Osteoblast (primary cell): ENCODE results near the gene KREMEN1. TPM values are rescaled to one million over a fixed set of nuclear protein-coding genes. Genes with fewer than 3 reads are reported as not detected.

Experiments
- DNase-seq: peaks from one replicate; pipeline ENCODE4 v3.0.0; 2011; ENCODE audit warnings: low spot score, mixed read lengths; ENCODE audit not compliant: insufficient read length; ENCODE audit errors: missing footprints
- H2AFZ ChIP-seq: 2 replicates; pipeline ENCODE4 v1.6.0; 2011; ENCODE audit warnings: mild to moderate bottlenecking, low read length
- H3K27ac ChIP-seq: 2 replicates; pipeline ENCODE4 v1.5.1; 2011; ENCODE audit warnings: mild to moderate bottlenecking, low read depth, low read length, moderate library complexity
- H3K27me3 ChIP-seq: 2 replicates; pipeline ENCODE4 v1.6.0; 2012; ENCODE audit warnings: mild to moderate bottlenecking, control low read depth, inconsistent platforms, low read length, moderate library complexity; ENCODE audit not compliant: insufficient read depth
- H3K36me3 ChIP-seq: 2 replicates; pipeline ENCODE4 v1.5.1; 2011; ENCODE audit warnings: mild to moderate bottlenecking, low read length, control low read depth, moderate library complexity; ENCODE audit not compliant: insufficient read depth
- H3K4me1 ChIP-seq: 2 replicates; pipeline ENCODE4 v1.5.1; 2011; ENCODE audit warnings: mild to moderate bottlenecking, low read length, control low read depth, moderate library complexity; ENCODE audit not compliant: insufficient read depth
- H3K4me2 ChIP-seq: 2 replicates; pipeline ENCODE4 v1.6.0; 2011; ENCODE audit warnings: mild to moderate bottlenecking, low read length; ENCODE audit not compliant: insufficient read depth
- H3K4me3 ChIP-seq: fragments of 200-600 bp; sonication (generic); 3 replicates; pipeline ENCODE4 v1.5.1; 2012; ENCODE audit warnings: mild to moderate bottlenecking, low read length, inconsistent platforms; ENCODE audit not compliant: insufficient read depth
- H3K79me2 ChIP-seq: 2 replicates; pipeline ENCODE4 v1.6.0; 2012; ENCODE audit warnings: mild to moderate bottlenecking, low read length, control low read depth, inconsistent platforms; ENCODE audit not compliant: insufficient read depth
- H3K9me3 ChIP-seq: 2 replicates; pipeline ENCODE4 v1.5.1; 2011; ENCODE audit warnings: low read depth, low read length, control low read depth
- H4K20me1 ChIP-seq: 2 replicates; pipeline ENCODE4 v1.6.0; 2012; ENCODE audit warnings: mild to moderate bottlenecking, low read length, control low read depth; ENCODE audit not compliant: insufficient read depth
- total RNA-seq: library from RNA; depleted of rRNA; stranded (reverse); fragments of >200 nt; gene quantifications from 2 replicates; pipeline ENCODE4 v1.2.3, GENCODE V29; 2012
- TF ChIP-seq, protein P1 (sequence below): IDR thresholded peaks from 2 replicates; pipeline ENCODE4 v1.5.1; 2011; ENCODE audit warnings: mild to moderate bottlenecking, low read depth, low read length, moderate library complexity; ENCODE audit errors: extremely low read depth

KREMEN1 gene
- total RNA-seq, 1 donor, result 6.5 TPM

DNA sequence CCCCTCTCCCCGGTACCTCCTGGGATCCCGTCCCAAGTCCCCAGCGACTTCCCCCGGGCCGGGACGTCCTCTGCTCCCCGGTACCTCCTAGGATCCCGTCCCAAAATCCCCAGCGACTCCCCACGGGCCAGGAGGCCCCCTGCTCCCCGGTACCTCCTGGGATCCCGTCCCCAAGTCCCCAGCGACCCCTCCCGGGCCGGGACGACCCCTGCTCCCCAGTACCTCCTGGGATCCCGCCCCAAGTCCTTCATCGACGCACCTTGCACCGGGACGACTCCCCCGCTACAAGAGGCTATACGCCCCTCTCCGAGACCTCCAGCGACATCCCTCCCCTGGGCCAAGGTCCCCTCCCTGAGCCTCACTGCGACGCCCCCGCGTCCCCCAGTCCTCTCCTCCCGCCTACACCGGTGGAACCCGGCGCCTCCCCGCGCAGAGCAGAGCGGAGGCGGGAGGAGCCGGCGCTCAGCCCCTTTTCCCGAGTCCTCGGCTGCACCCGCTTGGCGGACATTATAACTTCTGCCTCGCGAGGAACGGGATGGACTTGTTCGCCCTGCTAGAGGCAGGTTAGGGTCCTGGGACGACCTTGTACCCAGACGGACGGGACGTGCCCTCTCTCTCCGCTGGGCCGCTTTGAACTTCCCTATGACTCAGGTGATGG, 912 bp downstream of the KREMEN1 start:
- TF ChIP-seq, protein P1, sequence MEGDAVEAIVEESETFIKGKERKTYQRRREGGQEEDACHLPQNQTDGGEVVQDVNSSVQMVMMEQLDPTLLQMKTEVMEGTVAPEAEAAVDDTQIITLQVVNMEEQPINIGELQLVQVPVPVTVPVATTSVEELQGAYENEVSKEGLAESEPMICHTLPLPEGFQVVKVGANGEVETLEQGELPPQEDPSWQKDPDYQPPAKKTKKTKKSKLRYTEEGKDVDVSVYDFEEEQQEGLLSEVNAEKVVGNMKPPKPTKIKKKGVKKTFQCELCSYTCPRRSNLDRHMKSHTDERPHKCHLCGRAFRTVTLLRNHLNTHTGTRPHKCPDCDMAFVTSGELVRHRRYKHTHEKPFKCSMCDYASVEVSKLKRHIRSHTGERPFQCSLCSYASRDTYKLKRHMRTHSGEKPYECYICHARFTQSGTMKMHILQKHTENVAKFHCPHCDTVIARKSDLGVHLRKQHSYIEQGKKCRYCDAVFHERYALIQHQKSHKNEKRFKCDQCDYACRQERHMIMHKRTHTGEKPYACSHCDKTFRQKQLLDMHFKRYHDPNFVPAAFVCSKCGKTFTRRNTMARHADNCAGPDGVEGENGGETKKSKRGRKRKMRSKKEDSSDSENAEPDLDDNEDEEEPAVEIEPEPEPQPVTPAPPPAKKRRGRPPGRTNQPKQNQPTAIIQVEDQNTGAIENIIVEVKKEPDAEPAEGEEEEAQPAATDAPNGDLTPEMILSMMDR, result no peak
- H3K4me1 ChIP-seq, result peaks cover 8% of the 10 kb centered on the region
- H3K36me3 ChIP-seq, result no peaks in the 10 kb centered on the region
- no peaks in the 10 kb centered on the region for H4K20me1 ChIP-seq
- DNase-seq, result peak; percentile 90
- no peaks in the 10 kb centered on the region for H3K9me3 ChIP-seq
- peak overlapping the region; percentile 70 for H3K4me3 ChIP-seq
- H3K27me3 ChIP-seq, result peaks cover 14% of the 10 kb centered on the region
- peak overlapping the region; percentile 79 for H2AFZ ChIP-seq
- H3K4me2 ChIP-seq, result peak overlapping the region; percentile 68
- no peaks in the 10 kb centered on the region for H3K79me2 ChIP-seq
- H3K27ac ChIP-seq, result no peak overlapping the region

DNA sequence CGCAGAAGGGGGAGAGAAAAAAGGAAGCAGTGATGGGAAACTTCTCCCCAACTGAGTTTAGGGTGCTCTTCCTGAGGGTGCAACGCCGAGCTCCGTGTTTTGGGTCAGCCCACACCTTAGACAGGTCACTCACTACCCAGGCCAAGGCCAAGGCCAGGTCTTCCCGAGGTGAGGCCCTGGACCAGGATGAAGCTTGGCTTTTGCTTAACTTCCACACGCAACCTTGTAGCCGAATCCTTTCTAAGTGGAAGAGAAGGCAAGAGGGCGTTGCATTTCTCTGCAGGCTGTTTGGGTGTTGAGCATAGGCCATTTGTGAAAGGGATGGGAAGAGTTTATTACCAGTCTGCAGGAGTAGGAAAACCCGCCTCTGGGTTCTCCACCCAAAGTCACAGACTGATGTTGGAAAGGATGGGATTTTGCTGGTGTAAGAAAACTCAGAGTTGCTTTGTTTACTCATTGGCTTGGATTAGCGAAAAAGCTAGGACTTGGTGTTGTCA, 1.5 kb downstream of the KREMEN1 start:
- no peaks in the 10 kb centered on the region for H3K9me3 ChIP-seq
- H3K4me3 ChIP-seq, result peak overlapping the region; percentile 70
- H2AFZ ChIP-seq, result peak overlapping the region; percentile 79
- H4K20me1 ChIP-seq, result no peaks in the 10 kb centered on the region
- peak overlapping the region; percentile 68 for H3K4me2 ChIP-seq
- H3K27me3 ChIP-seq, result peaks cover 14% of the 10 kb centered on the region
- peak; percentile 18 for DNase-seq
- H3K4me1 ChIP-seq, result peaks cover 8% of the 10 kb centered on the region
- H3K79me2 ChIP-seq, result no peaks in the 10 kb centered on the region
- H3K36me3 ChIP-seq, result no peaks in the 10 kb centered on the region
- TF ChIP-seq, protein P1, result no peak
- H3K27ac ChIP-seq, result no peak overlapping the region

DNA sequence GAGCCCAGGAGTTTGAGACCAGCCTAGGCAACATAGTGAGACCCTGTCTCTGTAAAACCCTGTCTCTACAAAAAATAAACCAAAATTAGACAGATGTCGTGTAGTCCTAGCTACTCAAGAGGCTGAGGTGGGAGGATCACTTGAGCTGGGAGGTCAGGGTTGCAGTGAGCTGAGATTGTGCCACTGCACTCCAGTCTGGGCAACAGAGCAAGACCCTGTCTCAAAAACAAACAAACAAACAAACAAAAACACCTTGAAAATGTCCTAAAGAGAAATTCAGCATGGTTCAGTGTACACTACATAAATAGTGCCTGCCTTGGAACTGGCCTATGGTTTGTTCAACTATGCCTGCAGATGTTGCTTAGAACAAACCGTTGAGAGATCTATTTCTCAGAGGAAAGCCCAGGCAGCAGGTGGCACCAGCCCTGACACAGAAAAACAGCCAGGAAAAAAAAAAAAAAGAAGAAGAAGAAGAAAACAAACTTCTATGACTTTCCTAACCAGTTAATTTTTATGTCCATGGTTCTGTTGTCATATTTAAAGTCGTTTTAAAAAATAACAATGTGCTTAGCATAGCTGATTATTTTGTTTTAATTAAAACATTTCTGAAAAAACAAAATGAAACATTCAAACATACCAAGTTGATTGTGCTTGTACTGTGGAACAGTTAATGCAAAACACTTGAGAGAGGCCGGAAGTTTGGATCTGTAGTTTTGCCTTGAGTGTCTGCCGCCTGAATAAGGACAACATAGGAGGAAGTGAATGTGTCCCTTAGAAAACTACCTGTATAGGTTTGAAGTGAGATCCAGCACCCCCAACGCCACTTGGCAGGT, 5.4 kb downstream of the KREMEN1 start:
- no peak overlapping the region for H3K27ac ChIP-seq
- no peak overlapping the region for H2AFZ ChIP-seq
- no peaks in the 10 kb centered on the region for H3K9me3 ChIP-seq
- peaks cover 13% of the 10 kb centered on the region for H3K27me3 ChIP-seq
- no peaks in the 10 kb centered on the region for H3K36me3 ChIP-seq
- no peak overlapping the region for H3K4me3 ChIP-seq
- TF ChIP-seq, protein P1, result no peak
- no peak for DNase-seq
- H3K4me1 ChIP-seq, result peaks cover 3% of the 10 kb centered on the region
- no peaks in the 10 kb centered on the region for H3K79me2 ChIP-seq
- no peaks in the 10 kb centered on the region for H4K20me1 ChIP-seq
- H3K4me2 ChIP-seq, result no peak overlapping the region

DNA sequence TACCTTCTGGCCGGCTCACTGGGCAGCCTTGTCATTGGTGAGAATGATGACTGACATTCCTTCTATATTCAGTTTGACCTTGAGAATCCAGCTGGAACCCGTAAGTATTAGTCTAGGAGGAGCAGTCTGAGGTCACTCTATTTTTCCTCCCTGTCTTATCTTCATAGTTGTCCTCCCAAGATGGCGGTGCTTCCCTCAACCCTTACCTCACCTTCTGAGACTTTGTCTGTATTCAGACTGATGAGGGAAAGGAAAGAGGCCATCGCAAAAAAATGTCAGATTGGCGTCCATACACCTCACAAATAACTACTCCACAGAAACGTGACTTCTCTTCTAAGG, 6.0 kb downstream of the KREMEN1 start:
- H3K27me3 ChIP-seq, result peaks cover 7% of the 10 kb centered on the region
- no peaks in the 10 kb centered on the region for H3K36me3 ChIP-seq
- DNase-seq, result no peak
- TF ChIP-seq, protein P1, result no peak
- H3K9me3 ChIP-seq, result no peaks in the 10 kb centered on the region
- H3K4me1 ChIP-seq, result peaks cover 2% of the 10 kb centered on the region
- no peak overlapping the region for H3K4me2 ChIP-seq
- H3K27ac ChIP-seq, result no peak overlapping the region
- H3K4me3 ChIP-seq, result no peak overlapping the region
- no peak overlapping the region for H2AFZ ChIP-seq
- H3K79me2 ChIP-seq, result no peaks in the 10 kb centered on the region
- H4K20me1 ChIP-seq, result no peaks in the 10 kb centered on the region
